ENCODE measurements around the gene TNFAIP2. TPM values are rescaled to one million over a fixed set of nuclear protein-coding genes. Genes with fewer than 3 reads are reported as not detected.

Gene TNFAIP2
- total and polyA plus RNA-seq, 2 of the 4 experiments (the other 2 are of a cell fraction) = 6.3 to 9.6 TPM

- Histone ChIP-seq H2AFZ (replicated peaks; ENCODE audit: low read length, poor library complexity) (peak overlapping the region; percentile 74), H3K4ac (ENCODE audit: low read depth, low read length) (peak overlapping the region; percentile 35; the same call in 1 of the 2 replicates), H4K20me1 (ENCODE audit: insufficient read depth, low read length) (no peaks in the 10 kb centered on the region; the same call in 1 of the 2 replicates), H2BK5ac (ENCODE audit: low read depth, low read length, poor library complexity, severe bottlenecking) (no peak overlapping the region), H3K36me3 (ENCODE audit: control insufficient read depth, insufficient read depth, low read length) (no peaks in the 10 kb centered on the region), H4K91ac (ENCODE audit: insufficient read depth, low read depth, low read length) (no peak overlapping the region), H3K9ac (ENCODE audit: low read depth, low read length) (no peak overlapping the region), H3K4me1 (ENCODE audit: control insufficient read depth, insufficient read depth, low read length) (peaks cover 11% of the 10 kb centered on the region), H4K8ac (ENCODE audit: low read depth in 2 of 2, low read length in 2 of 2) (peak overlapping the region in 1 of 2 experiments; percentile 35; a peak in 1 of 4 replicates), H3K27ac (ENCODE audit: insufficient read depth, low read length) (no peak overlapping the region), H3K23ac (ENCODE audit: low read depth, low read length) (peak overlapping the region; percentile 59; the same call in 1 of the 2 replicates), H2AK9ac (replicated peaks; ENCODE audit: low read depth, low read length, poor library complexity) (peak overlapping the region; percentile 72), H3K9me1 (ENCODE audit: insufficient read depth, low read length) (no peaks in the 10 kb centered on the region), H3K9me3 (ENCODE audit: control insufficient read depth, insufficient read depth, low read length) (no peaks in the 10 kb centered on the region; the same call in 1 of the 2 replicates), H3K27me3 (ENCODE audit: control insufficient read depth, insufficient read depth, low read length) (peaks cover 39% of the 10 kb centered on the region), H2BK120ac (ENCODE audit: low read depth, low read length) (no peak overlapping the region), H3K4me3 (ENCODE audit: insufficient read depth, low read depth, low read length) (peak overlapping the region; percentile 37), H2AK5ac (ENCODE audit: low read depth, low read length) (peak overlapping the region; percentile 11; the same call in 1 of the 2 replicates), H3K56ac (ENCODE audit: extremely low read depth, insufficient read depth, low read length) (no peak overlapping the region), H3K4me2 (ENCODE audit: low read depth, low read length) (peak overlapping the region; percentile 59), H2BK15ac (ENCODE audit: low read depth, low read length) (no peak overlapping the region), H3K14ac (replicated peaks; ENCODE audit: low read depth, low read length) (no peak overlapping the region), H4K5ac (ENCODE audit: low read depth, low read length) (no peak overlapping the region; the same call in 1 of the 2 replicates), H3K18ac (ENCODE audit: low read depth, low read length) (no peak overlapping the region), H2BK20ac (ENCODE audit: low read depth, low read length) (no peak overlapping the region), H3K79me1 (ENCODE audit: low read depth in 1 of 2, low read length in 2 of 2) (no peaks in the 10 kb centered on the region)
- dilution Hi-C loops (cut with HindIII; ENCODE audit: low sequenced_read_pairs, unreplicated experiment) = no loop called here
- ATAC-seq (ENCODE audit: low read depth) (peak; percentile 76), DNase-seq (peak; percentile 47)
- CTCF ChIA-PET = no interaction called here
- BruUV-seq (replicated peaks) = no TSS peak
- intact Hi-C loops (cut with micrococcal nuclease) = no loop called here
- 9% methylated on average over 17 of the region's 69 CpGs; no CpG with 5 or more reads in 1 of the 2 experiments for whole genome bisulfite sequencing, 2 experiments (ENCODE audit: extremely low coverage in 2 of 2, insufficient read length in 1 of 2)
- in situ Hi-C loops (cut with MboI; ENCODE audit: low sequenced_read_pairs) = no loop called here
- POLR2A ChIA-PET (ENCODE audit: unreplicated experiment) = no interaction called here
- no peak for TF ChIP-seq MAZ (IDR thresholded peaks at IDR 0.05; ENCODE audit: borderline replicate concordance, low read depth, low read length)
- TF ChIP-seq ELK1 (IDR thresholded peaks at IDR 0.05; ENCODE audit: borderline replicate concordance, low read depth, low read length) = no peak
- no peak for TF ChIP-seq FOS (IDR thresholded peaks at IDR 0.05; ENCODE audit: low read depth, low read length)
- peak; percentile 81 for TF ChIP-seq BHLHE40 (IDR thresholded peaks at IDR 0.05; ENCODE audit: low read depth, low read length)
- peak; percentile 85 for TF ChIP-seq USF2 (IDR thresholded peaks at IDR 0.05; ENCODE audit: low read depth, low read length)
- TF ChIP-seq SMC3 (IDR thresholded peaks at IDR 0.05; ENCODE audit: low read depth, low read length) = no peak
- no peak for TF ChIP-seq RFX5 (IDR thresholded peaks at IDR 0.05; ENCODE audit: low read depth, low read length)
- TF ChIP-seq CHD1 (IDR thresholded peaks at IDR 0.05; ENCODE audit: low read depth, low read length) = no peak
- TF ChIP-seq NFE2L2 (IDR thresholded peaks at IDR 0.05; ENCODE audit: low read depth, low read length) = no peak
- TF ChIP-seq RAD21 (IDR thresholded peaks at IDR 0.05; ENCODE audit: low read length) = 0 out of 2 replicates have a peak, but pooled peaks have one; percentile 1
- TF ChIP-seq POLR2A (IDR thresholded peaks at IDR 0.05; ENCODE audit: low read depth, low read length) = no peak
- peak; percentile 47; the same call in 1 of the 2 replicates for TF ChIP-seq MXI1 (IDR thresholded peaks at IDR 0.05; ENCODE audit: borderline replicate concordance, low read depth, low read length)
- TF ChIP-seq CTCF (conservative IDR thresholded peaks at IDR 0.05; ENCODE audit: low read depth, low read length) = peak; percentile 32; the same call in 1 of the 2 replicates
- no peak for TF ChIP-seq RCOR1 (IDR thresholded peaks at IDR 0.05; ENCODE audit: insufficient replicate concordance, low read length)
Observed at GRCh38 chr14:103091041-103091882, 32.0 kb upstream of the TNFAIP2 start.

Data from IMR-90 (cell line).